OCI-LY7 (cell line): ENCODE measurements around the gene KANSL1. TPM values are rescaled to one million over a fixed set of nuclear protein-coding genes. Genes with fewer than 3 reads are reported as not detected.

Experiments
- BruUV-seq: library from RNA; stranded (reverse); fragments of 400-500 nt; replicated peaks from 2 replicates; lab custom pipeline; 2021; lab: Mats Ljungman, UMichigan
- CTCF ChIA-PET: fragments of 300-600 bp; sonication (Branson Sonifier 250); formaldehyde crosslinking; loops from one replicate; lab custom pipeline; 2022; ENCODE audit warnings: antibody characterized with exemption; ENCODE audit not compliant: unreplicated experiment; lab: Charles Lee
- POLR2A ChIA-PET: fragments of 300-600 bp; sonication (Branson Sonifier 250); formaldehyde crosslinking; loops from one replicate; lab custom pipeline; 2022; ENCODE audit warnings: antibody characterized with exemption; lab: Charles Lee
- DNase-seq: peaks from one replicate; pipeline ENCODE4 v3.0.0-alpha.2; 2015; ENCODE audit warnings: low spot score
- H2AFZ ChIP-seq: fragments of 200-600 bp; sonication (generic), shearing (Covaris generic); 2 replicates; pipeline ENCODE4 v1.6.1; 2014; ENCODE audit warnings: mild to moderate bottlenecking, antibody characterized with exemption, low read length, moderate library complexity
- H3K27ac ChIP-seq: fragments of 200-600 bp; sonication (generic); 2 replicates; pipeline ENCODE4 v1.5.1; 2014; ENCODE audit warnings: mixed run types, low read depth, mild to moderate bottlenecking, moderate library complexity, low read length, inconsistent platforms; ENCODE audit not compliant: poor library complexity, severe bottlenecking
- H3K36me3 ChIP-seq: fragments of 200-600 bp; sonication (generic); 2 replicates; pipeline ENCODE4 v1.6.1; 2014; ENCODE audit warnings: mild to moderate bottlenecking, antibody characterized with exemption, low read length, moderate library complexity, mixed read lengths; ENCODE audit not compliant: insufficient read depth
- H3K4me1 ChIP-seq: fragments of 200-600 bp; sonication (generic); 2 replicates; pipeline ENCODE4 v1.5.1; 2014; ENCODE audit warnings: mild to moderate bottlenecking, low read length; ENCODE audit not compliant: insufficient read depth, poor library complexity, severe bottlenecking
- H3K4me2 ChIP-seq: fragments of 200-600 bp; sonication (generic); 2 replicates; pipeline ENCODE4 v1.6.1; 2014; ENCODE audit warnings: mild to moderate bottlenecking, low read length
- H3K4me3 ChIP-seq: fragments of 200-600 bp; sonication (generic); 2 replicates; pipeline ENCODE4 v1.5.1; 2014; ENCODE audit warnings: mild to moderate bottlenecking, low read depth, low read length; ENCODE audit not compliant: poor library complexity, severe bottlenecking
- H3K79me2 ChIP-seq: fragments of 200-600 bp; sonication (generic); 2 replicates; pipeline ENCODE4 v1.6.1; 2016; ENCODE audit warnings: low read depth, mild to moderate bottlenecking, low read length, moderate library complexity, mixed read lengths; ENCODE audit not compliant: insufficient read depth
- H3K9me2 ChIP-seq: fragments of 200-600 bp; sonication (generic); 2 replicates; pipeline ENCODE4 v1.6.1; 2016; ENCODE audit warnings: mild to moderate bottlenecking, low read length, mixed read lengths; ENCODE audit not compliant: insufficient read depth
- H3K9me3 ChIP-seq: fragments of 200-600 bp; sonication (generic); 2 replicates; pipeline ENCODE4 v1.6.1; 2014; ENCODE audit warnings: mild to moderate bottlenecking, mixed run types, low read length, mixed read lengths
- H4K20me1 ChIP-seq: fragments of 200-600 bp; sonication (generic); 2 replicates; pipeline ENCODE4 v1.6.1; 2014; ENCODE audit warnings: mild to moderate bottlenecking, antibody characterized with exemption, low read length, moderate library complexity, mixed read lengths; ENCODE audit not compliant: insufficient read depth
- CTCF ChIP-seq: fragments of 200-600 bp; sonication (generic); conservative IDR thresholded peaks from 2 replicates; pipeline ENCODE4 v1.5.1; 2014; ENCODE audit warnings: mild to moderate bottlenecking, antibody characterized with exemption, low read length, moderate library complexity, mixed read lengths
- EZH2phosphoT487 ChIP-seq: fragments of 200-600 bp; sonication (generic); IDR thresholded peaks from 2 replicates; pipeline ENCODE4 v1.6.1; 2018; ENCODE audit warnings: low read depth, borderline replicate concordance, mild to moderate bottlenecking, mixed run types, antibody characterized with exemption, low read length, moderate library complexity, mixed read lengths
- intact Hi-C: fragments of 100-400 bp; cut with micrococcal nuclease; formaldehyde crosslinking; loops from one replicate; pipeline ENCODE4 v1.10.0; 2022; ENCODE audit not compliant: unreplicated experiment
- total RNA-seq, 2 experiments: library from RNA; depleted of rRNA in 1 of 2; stranded (reverse); fragments of >200 nt in 1 of 2; shearing (Covaris generic) in 1 of 2; gene quantifications; 2 replicates each; pipeline ENCODE4 v1.2.3, GENCODE V29; 2014 to 2022

KANSL1 gene
- total RNA-seq, 2 experiments from 2014 or later, result 96.9 to 129 TPM

- H3K9me3 ChIP-seq, result no peaks in the 10 kb centered on the region
- DNase-seq, result no peak
- no TSS peak for BruUV-seq
- peak overlapping the region; percentile 53 for H3K4me3 ChIP-seq
- H4K20me1 ChIP-seq, result peaks cover 14% of the 10 kb centered on the region; the same call in 1 of the 2 replicates
- peaks cover 98% of the 10 kb centered on the region for H3K4me1 ChIP-seq
- TF ChIP-seq CTCF (no peak), EZH2phosphoT487 (no peak)
- ChIA-PET POLR2A (interaction anchor here (0.6 to 6.6 kb wide), 9 partner anchors 8 to 61 kb away, joined by 3 to 61 read pairs (median 3); no protein-coding TSS in a partner anchor), CTCF (interaction anchor here (1.5 kb wide), 1 partner anchor 10 kb away, joined by 5 read pairs; no protein-coding TSS in a partner anchor)
- H3K27ac ChIP-seq, result peak overlapping the region; percentile 89
- no peak overlapping the region for H2AFZ ChIP-seq
- peaks cover 100% of the 10 kb centered on the region for H3K79me2 ChIP-seq
- no peaks in the 10 kb centered on the region for H3K9me2 ChIP-seq
- H3K36me3 ChIP-seq, result peaks cover 26% of the 10 kb centered on the region; the same call in 1 of the 2 replicates
- peak overlapping the region; percentile 70 for H3K4me2 ChIP-seq
- intact Hi-C loops, result loop anchor here (2.0 kb wide), 1 partner anchor 39 kb away; no protein-coding TSS in a partner anchor
These were observed 41.5 kb downstream of the KANSL1 start for GRCh38 chr17:46151762-46152161.

DNA sequence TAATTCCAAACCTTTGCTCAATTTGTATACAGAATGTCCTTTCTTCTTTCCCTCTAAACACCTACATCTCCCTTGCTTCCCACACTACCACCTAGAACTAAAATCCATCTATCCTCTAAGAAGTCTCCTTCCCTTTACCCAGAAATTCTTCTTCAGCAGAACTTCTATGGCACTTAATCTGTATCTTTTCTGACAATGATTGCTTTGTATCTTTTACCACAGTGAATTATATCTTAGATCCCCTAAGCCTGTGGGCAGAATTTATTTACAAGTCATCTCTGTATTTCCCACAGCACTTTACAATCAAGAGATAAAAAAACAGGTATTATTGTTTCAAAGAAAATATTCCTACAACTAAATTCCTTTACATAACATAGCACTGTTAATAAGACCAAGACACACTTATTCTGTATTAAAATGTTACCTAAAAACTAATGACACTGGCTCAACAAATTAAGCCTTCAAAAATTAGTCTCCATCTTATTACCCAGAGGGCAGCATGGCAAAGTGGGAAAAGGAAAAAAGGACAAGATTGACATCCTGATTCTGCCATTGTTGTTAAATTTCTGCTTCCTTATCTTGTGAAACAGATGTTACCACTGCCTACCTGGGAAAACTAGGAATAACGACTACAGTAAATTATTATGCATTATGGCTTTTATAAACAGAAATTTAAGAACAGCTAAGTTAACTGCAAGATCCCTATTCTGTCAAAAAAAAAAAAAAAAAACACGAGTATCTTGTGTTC is 42.8 kb downstream of the KANSL1 start:
- ChIA-PET POLR2A (no interaction called here), CTCF (no interaction called here)
- intact Hi-C loops, result loop anchor here (2.0 kb wide), 1 partner anchor 40 kb away; no protein-coding TSS in a partner anchor
- H3K4me1 ChIP-seq, result peaks cover 98% of the 10 kb centered on the region
- no peaks in the 10 kb centered on the region for H3K9me2 ChIP-seq
- peak overlapping the region; percentile 70 for H3K4me2 ChIP-seq
- peak overlapping the region; percentile 89 for H3K27ac ChIP-seq
- no peak for DNase-seq
- TSS peak; percentile 14 for BruUV-seq
- peaks cover 14% of the 10 kb centered on the region; the same call in 1 of the 2 replicates for H4K20me1 ChIP-seq
- H3K4me3 ChIP-seq, result no peak overlapping the region
- H3K79me2 ChIP-seq, result peaks cover 98% of the 10 kb centered on the region
- no peak overlapping the region for H2AFZ ChIP-seq
- peaks cover 23% of the 10 kb centered on the region; the same call in 1 of the 2 replicates for H3K36me3 ChIP-seq
- no peaks in the 10 kb centered on the region for H3K9me3 ChIP-seq
- TF ChIP-seq EZH2phosphoT487, result no peak
- TF ChIP-seq CTCF, result no peak
